ENCODE measurements around the gene HOXC10.

HOXC10 gene

GRCh38 chr12:54024127-54024526 lies 39.2 kb downstream of the HOXC10 start:
- TF ChIP-seq, protein P1, sequence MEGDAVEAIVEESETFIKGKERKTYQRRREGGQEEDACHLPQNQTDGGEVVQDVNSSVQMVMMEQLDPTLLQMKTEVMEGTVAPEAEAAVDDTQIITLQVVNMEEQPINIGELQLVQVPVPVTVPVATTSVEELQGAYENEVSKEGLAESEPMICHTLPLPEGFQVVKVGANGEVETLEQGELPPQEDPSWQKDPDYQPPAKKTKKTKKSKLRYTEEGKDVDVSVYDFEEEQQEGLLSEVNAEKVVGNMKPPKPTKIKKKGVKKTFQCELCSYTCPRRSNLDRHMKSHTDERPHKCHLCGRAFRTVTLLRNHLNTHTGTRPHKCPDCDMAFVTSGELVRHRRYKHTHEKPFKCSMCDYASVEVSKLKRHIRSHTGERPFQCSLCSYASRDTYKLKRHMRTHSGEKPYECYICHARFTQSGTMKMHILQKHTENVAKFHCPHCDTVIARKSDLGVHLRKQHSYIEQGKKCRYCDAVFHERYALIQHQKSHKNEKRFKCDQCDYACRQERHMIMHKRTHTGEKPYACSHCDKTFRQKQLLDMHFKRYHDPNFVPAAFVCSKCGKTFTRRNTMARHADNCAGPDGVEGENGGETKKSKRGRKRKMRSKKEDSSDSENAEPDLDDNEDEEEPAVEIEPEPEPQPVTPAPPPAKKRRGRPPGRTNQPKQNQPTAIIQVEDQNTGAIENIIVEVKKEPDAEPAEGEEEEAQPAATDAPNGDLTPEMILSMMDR (conservative IDR thresholded peaks at IDR 0.05; ENCODE audit: low read length) = no peak
- no peak for DNase-seq (ENCODE audit: low read depth)
- H3K4me3 ChIP-seq (ENCODE audit: low read length) = peak overlapping the region; percentile 98

- TF ChIP-seq, protein P1 (conservative IDR thresholded peaks at IDR 0.05; ENCODE audit: low read length) = no peak
- H3K4me3 ChIP-seq (ENCODE audit: low read length) = peak overlapping the region; percentile 98
- DNase-seq (ENCODE audit: low read depth) = no peak
Observed at GRCh38 chr12:54024581-54025305, 39.8 kb downstream of the HOXC10 start.

DNA sequence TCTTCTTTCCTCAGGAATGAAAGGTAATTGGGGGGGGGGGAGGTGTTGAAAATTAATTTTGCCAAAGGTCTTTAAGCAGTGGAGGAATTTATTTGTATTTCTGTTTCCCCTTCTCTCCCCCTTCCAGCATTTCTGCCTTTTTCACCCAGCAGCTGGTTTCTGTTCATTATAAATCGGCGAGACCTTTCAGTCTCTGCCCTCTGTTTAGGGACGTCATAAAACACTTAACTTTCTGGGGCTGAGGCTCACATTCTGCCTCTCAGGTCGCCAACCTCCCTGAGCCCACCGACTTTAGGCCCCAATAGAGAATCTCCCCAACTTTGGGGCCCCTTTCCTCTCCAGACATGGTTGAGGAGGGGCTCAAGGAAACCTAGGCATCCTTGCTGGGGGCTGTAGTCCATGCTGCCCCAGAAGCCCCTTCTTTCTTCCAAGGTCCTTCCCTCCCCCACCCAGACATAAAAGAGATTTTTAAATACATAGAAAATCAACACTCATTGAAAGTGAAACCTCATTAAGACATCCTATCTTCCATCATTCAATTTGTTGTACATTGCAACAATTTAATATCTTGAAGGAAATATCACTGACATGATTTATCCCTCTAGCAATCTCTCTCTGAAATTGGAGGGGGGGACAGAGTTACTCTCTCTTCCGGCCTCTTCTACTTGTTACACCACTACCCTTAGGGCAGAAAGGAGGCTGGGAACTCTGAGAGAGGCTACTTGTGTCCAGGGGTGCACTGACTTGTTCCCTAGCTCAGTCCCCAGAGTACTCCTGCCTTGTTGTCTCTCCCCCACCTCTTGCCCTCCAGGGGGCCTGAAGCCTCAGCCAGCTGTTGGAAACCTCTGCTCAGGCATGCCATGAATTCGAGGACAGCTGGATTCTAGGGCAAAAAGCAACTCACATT lies 40.8 kb downstream of the HOXC10 start:
- TF ChIP-seq, protein P1 (conservative IDR thresholded peaks at IDR 0.05; ENCODE audit: low read length) = peak; percentile 18
- H3K4me3 ChIP-seq (ENCODE audit: low read length) = peak overlapping the region; percentile 98
- peak; percentile 56 for DNase-seq (ENCODE audit: low read depth)

- H3K4me3 ChIP-seq (ENCODE audit: low read length) = peak overlapping the region; percentile 98
- DNase-seq (ENCODE audit: low read depth) = no peak
- TF ChIP-seq, protein P1 (conservative IDR thresholded peaks at IDR 0.05; ENCODE audit: low read length) = no peak
Observed at GRCh38 chr12:54026640-54027441, 41.9 kb downstream of the HOXC10 start.

DNA sequence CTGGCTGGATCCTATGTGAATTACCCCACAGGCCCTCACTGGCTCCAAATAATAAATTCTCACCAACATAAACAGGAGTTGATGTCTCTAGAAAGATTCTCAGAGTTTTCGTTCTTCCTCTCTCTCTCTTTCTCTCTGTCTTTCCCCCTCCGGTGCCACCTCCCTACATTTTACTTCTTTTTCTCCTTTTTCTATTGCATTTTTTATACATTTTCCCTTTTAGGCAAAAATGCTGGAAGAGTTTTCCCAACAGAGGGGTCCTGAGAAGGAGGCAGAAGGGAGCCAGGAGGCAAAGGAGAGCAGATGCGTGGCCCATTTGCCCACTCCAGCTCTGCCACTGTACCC lies 42.5 kb downstream of the HOXC10 start:
- H3K4me3 ChIP-seq (ENCODE audit: low read length) = peak overlapping the region; percentile 98
- TF ChIP-seq, protein P1 (conservative IDR thresholded peaks at IDR 0.05; ENCODE audit: low read length) = no peak
- DNase-seq (ENCODE audit: low read depth) = no peak

- peak; percentile 78 for DNase-seq (ENCODE audit: low read depth)
- TF ChIP-seq, protein P1 (conservative IDR thresholded peaks at IDR 0.05; ENCODE audit: low read length) = no peak
- peak within 1 kb of the TSS; percentile 98 for H3K4me3 ChIP-seq (ENCODE audit: low read length)
Observed at GRCh38 chr12:54028314-54029201, 43.6 kb downstream of the HOXC10 start, which contains the start of gene HOXC6. HOXC6 (plus strand) TSS chr12:54028440; CDS start chr12:54028522, 82 bp downstream.
